ENCODE results near the gene IQCE. TPM values are rescaled to one million over a fixed set of nuclear protein-coding genes. Genes with fewer than 3 reads are reported as not detected.

The IQCE gene
- total RNA-seq, 1 experiment from 2014 or later, result 0.93 TPM

DNA sequence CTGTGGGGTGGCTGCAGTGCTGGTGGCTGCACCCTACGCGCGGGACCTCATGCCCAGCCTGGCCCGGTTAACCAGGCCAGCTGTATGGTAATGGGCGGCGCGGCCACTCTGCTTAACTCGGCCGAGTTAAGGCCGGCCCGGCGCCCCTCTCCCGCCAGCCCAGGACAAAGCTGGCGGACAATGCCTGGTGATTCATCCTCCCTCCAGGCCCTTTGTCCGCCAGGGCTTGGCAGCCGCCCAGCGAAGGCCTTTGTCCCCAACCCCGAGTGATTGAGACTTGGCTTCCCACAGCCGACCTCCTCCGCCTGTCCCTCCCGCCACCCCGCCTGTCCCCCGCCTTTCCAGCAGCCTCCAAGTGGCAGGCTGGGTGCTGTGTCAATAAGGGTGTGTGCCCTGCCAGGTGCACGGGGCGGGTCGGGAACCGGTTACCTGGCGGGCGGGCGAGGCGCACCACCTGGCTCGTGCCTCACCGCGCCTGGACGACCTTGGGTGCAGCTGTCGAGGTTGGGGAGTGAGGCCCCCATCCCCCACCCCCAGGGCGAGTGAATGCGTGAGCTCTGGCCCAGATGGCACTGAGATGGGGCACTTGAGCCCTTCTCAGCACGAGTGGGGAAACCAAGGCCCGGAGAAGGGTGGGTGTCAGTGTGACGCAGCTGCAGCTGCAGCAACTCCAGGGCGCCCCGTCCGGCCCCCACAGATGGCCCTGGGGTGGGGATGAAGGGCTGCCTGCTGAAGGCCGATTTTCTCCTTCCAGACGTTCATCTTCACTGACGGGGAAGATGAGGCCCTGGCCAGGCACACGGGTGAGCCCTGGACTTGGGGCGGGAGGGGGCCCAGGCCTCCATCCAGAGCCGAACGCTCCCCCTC is 34.6 kb upstream of the IQCE start:
- H3K4me3 ChIP-seq (ENCODE audit: low read length), result no peak overlapping the region
- H3K9me3 ChIP-seq (ENCODE audit: low read length), result no peaks in the 10 kb centered on the region
- H3K27me3 ChIP-seq (ENCODE audit: low read length), result no peaks in the 10 kb centered on the region
- H3K9me2 ChIP-seq (replicated peaks; ENCODE audit: insufficient read depth, low read length), result no peaks in the 10 kb centered on the region
- H3K4me2 ChIP-seq (ENCODE audit: low read depth, low read length, poor library complexity, severe bottlenecking), result no peak overlapping the region
- no peaks in the 10 kb centered on the region; the same call in 1 of the 2 replicates for H4K20me1 ChIP-seq (ENCODE audit: insufficient read depth, low read depth, low read length)
- H3K4me1 ChIP-seq (ENCODE audit: low read length), result peaks cover 13% of the 10 kb centered on the region
- no peak overlapping the region for H3K27ac ChIP-seq (ENCODE audit: low read length)
- H3K79me2 ChIP-seq (ENCODE audit: low read length), result no peaks in the 10 kb centered on the region
- H2AFZ ChIP-seq (ENCODE audit: low read length), result no peak overlapping the region
- no peaks in the 10 kb centered on the region for H3K36me3 ChIP-seq (ENCODE audit: insufficient read depth, low read length)
- H3K9ac ChIP-seq (ENCODE audit: low read length), result no peak overlapping the region
- no peak for DNase-seq

GRCh38 chr7:2524808-2525657 is 33.7 kb upstream of the IQCE start:
- Histone ChIP-seq H4K20me1 (ENCODE audit: insufficient read depth, low read depth, low read length) (no peaks in the 10 kb centered on the region; the same call in 1 of the 2 replicates), H3K4me1 (ENCODE audit: low read length) (peaks cover 14% of the 10 kb centered on the region), H3K4me3 (ENCODE audit: low read length) (no peak overlapping the region), H3K9me2 (replicated peaks; ENCODE audit: insufficient read depth, low read length) (no peaks in the 10 kb centered on the region), H3K27me3 (ENCODE audit: low read length) (no peaks in the 10 kb centered on the region), H3K9me3 (ENCODE audit: low read length) (no peaks in the 10 kb centered on the region), H3K36me3 (ENCODE audit: insufficient read depth, low read length) (no peaks in the 10 kb centered on the region), H3K4me2 (ENCODE audit: low read depth, low read length, poor library complexity, severe bottlenecking) (no peak overlapping the region), H2AFZ (ENCODE audit: low read length) (no peak overlapping the region), H3K27ac (ENCODE audit: low read length) (no peak overlapping the region), H3K79me2 (ENCODE audit: low read length) (no peaks in the 10 kb centered on the region), H3K9ac (ENCODE audit: low read length) (no peak overlapping the region)
- DNase-seq, result no peak

GRCh38 chr7:2525658-2526630 is 32.8 kb upstream of the IQCE start:
- Histone ChIP-seq H3K4me1 (ENCODE audit: low read length) (peaks cover 10% of the 10 kb centered on the region), H3K79me2 (ENCODE audit: low read length) (no peaks in the 10 kb centered on the region)

DNA sequence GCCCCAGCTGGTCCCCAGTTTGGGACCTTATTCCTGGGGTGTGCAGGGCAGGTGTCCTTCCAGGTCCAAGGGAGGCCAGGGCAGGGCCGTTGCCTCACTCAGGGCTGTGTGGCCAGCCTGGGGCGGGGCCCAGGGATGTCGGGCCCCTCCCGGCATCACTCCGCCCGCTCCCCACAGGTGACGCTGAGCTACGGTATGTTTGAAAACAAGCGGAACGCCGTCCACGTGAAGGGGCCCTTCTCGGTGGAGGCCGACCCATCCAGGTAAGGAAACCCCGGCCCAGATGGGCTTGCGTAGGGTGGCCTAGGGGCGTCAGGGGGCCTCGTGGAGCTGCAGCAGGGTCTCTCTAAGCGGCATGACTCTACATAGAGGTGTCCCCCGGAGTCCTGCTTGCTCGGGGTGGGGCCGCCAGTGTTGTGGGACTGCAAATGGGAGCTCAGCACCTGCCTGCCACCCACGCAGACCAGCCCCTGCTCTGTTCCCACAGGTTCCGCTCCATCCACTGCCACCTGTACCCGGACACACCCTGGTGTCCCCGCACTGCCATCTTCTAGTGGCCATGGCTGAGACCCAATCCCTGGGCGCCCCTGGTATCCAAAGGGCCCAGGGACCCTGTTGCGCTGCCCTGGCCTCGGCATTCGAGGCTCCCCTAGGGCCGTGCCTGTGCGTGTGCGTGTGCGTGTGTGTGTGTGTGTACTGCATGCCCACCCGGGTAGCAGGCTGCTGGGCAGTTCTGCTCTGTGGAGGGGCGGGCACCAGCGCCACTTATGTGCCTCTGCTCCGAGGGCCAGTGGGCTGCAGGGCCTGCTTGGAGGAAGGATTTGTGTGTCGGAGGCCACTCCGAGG is 31.9 kb upstream of the IQCE start:
- Histone ChIP-seq H3K4me2 (ENCODE audit: low read depth, low read length, poor library complexity, severe bottlenecking) (no peak overlapping the region), H3K9me3 (ENCODE audit: low read length) (no peaks in the 10 kb centered on the region), H3K36me3 (ENCODE audit: insufficient read depth, low read length) (no peaks in the 10 kb centered on the region), H3K4me3 (ENCODE audit: low read length) (no peak overlapping the region), H4K20me1 (ENCODE audit: insufficient read depth, low read depth, low read length) (no peaks in the 10 kb centered on the region; the same call in 1 of the 2 replicates), H3K27ac (ENCODE audit: low read length) (no peak overlapping the region), H3K27me3 (ENCODE audit: low read length) (no peaks in the 10 kb centered on the region), H3K9ac (ENCODE audit: low read length) (no peak overlapping the region), H2AFZ (ENCODE audit: low read length) (no peak overlapping the region), H3K9me2 (replicated peaks; ENCODE audit: insufficient read depth, low read length) (no peaks in the 10 kb centered on the region), H3K79me2 (ENCODE audit: low read length) (no peaks in the 10 kb centered on the region), H3K4me1 (ENCODE audit: low read length) (peaks cover 10% of the 10 kb centered on the region)
- DNase-seq, result no peak

More at GRCh38 chr7:2525658-2526630, 32.8 kb upstream of the IQCE start:
- Histone ChIP-seq H2AFZ (ENCODE audit: low read length) (no peak overlapping the region), H3K9ac (ENCODE audit: low read length) (no peak overlapping the region), H3K27me3 (ENCODE audit: low read length) (no peaks in the 10 kb centered on the region), H3K4me2 (ENCODE audit: low read depth, low read length, poor library complexity, severe bottlenecking) (no peak overlapping the region), H3K4me3 (ENCODE audit: low read length) (no peak overlapping the region), H3K36me3 (ENCODE audit: insufficient read depth, low read length) (no peaks in the 10 kb centered on the region), H3K27ac (ENCODE audit: low read length) (no peak overlapping the region), H3K9me3 (ENCODE audit: low read length) (no peaks in the 10 kb centered on the region), H4K20me1 (ENCODE audit: insufficient read depth, low read depth, low read length) (no peaks in the 10 kb centered on the region; the same call in 1 of the 2 replicates), H3K9me2 (replicated peaks; ENCODE audit: insufficient read depth, low read length) (no peaks in the 10 kb centered on the region)
- DNase-seq, result no peak

DNA sequence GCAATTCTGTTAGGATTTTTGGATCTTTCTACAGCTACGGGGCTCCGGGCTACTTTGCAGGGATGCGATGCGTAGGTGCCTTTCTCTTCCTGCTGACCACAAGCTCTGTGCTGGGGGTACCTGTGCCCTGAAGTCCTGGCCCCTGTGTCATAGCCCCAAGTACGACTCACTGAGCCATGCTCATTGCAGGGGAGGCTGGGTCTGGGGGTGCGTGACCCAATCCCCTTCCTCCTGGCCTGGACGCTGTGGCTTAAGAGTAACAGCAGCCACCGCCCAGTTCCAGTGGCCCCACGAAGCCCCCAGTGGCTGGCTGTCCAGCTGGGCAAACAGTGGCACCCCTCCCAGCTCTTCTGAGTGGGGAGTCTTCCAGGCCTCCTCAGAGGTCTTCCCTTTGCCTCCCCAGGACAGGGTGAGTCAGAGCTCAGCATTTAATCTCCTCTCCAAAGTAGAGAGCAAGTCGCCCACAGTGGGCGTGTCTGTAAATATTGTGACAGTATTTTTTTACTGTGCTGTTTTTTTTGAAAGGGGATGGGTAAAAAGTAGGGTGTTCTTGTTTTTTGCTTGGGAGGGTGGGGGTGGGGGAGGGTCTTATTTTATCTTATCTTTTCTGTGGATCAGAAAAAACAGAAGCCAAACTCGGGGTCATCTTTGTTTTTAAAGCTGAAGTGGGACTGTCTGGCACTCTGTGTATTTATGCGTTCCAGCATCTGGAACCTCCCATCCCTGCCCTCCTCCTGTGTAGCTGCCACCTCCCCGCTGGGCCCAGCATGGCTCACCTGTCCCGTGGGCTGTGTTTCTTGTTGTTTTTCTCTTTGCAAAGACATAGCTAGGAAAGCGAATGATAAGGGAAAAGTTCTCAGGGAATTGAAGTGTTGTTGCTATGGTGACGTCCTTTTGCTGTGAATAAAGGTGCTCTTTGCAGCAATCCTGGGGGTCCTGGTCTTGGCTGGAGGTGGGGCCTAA is 31.0 kb upstream of the IQCE start:
- Histone ChIP-seq H3K9me3 (ENCODE audit: low read length) (no peaks in the 10 kb centered on the region), H3K9me2 (replicated peaks; ENCODE audit: insufficient read depth, low read length) (no peaks in the 10 kb centered on the region), H3K27ac (ENCODE audit: low read length) (no peak overlapping the region), H3K9ac (ENCODE audit: low read length) (no peak overlapping the region), H2AFZ (ENCODE audit: low read length) (no peak overlapping the region), H3K36me3 (ENCODE audit: insufficient read depth, low read length) (no peaks in the 10 kb centered on the region), H3K4me1 (ENCODE audit: low read length) (peaks cover 10% of the 10 kb centered on the region), H3K4me2 (ENCODE audit: low read depth, low read length, poor library complexity, severe bottlenecking) (no peak overlapping the region), H3K4me3 (ENCODE audit: low read length) (no peak overlapping the region), H3K27me3 (ENCODE audit: low read length) (no peaks in the 10 kb centered on the region), H3K79me2 (ENCODE audit: low read length) (no peaks in the 10 kb centered on the region), H4K20me1 (ENCODE audit: insufficient read depth, low read depth, low read length) (no peaks in the 10 kb centered on the region)
- DNase-seq, result no peak

DNA sequence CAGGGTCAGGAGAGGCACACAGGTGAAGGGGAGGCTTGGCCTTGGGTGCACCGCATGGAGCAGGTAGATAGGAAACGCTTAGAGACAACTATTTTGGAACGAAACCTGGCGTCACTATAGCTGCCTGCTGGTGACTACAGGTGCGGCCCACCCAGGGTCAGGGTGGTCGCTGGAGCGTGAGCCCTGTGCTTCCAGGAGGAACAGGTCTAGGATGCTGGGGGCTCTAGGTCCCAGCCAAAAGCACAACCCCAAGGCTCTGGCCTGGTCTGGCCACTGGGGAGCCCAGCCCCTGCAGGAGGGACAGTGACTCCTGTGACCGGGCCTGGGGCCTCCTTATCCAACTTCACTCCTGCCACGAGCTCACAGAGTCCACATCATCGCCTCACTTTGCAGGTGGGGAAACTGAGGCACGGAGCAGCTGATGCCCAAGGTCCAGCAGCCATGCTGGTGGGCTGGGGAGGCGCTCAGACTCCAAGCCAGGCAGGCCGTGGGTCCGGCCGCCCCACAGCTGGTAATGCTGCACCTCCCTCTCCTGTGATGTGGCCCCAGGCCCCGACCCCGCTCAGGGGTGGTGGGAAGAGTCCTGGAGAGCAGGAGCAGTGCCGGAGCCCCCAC is 30.2 kb upstream of the IQCE start:
- H3K79me2 ChIP-seq (ENCODE audit: low read length), result no peaks in the 10 kb centered on the region
- H3K36me3 ChIP-seq (ENCODE audit: insufficient read depth, low read length), result no peaks in the 10 kb centered on the region
- H3K4me1 ChIP-seq (ENCODE audit: low read length), result peaks cover 10% of the 10 kb centered on the region
- H2AFZ ChIP-seq (ENCODE audit: low read length), result no peak overlapping the region
- H3K4me3 ChIP-seq (ENCODE audit: low read length), result no peak overlapping the region
- no peaks in the 10 kb centered on the region for H3K27me3 ChIP-seq (ENCODE audit: low read length)
- no peaks in the 10 kb centered on the region for H3K9me3 ChIP-seq (ENCODE audit: low read length)
- no peak overlapping the region for H3K4me2 ChIP-seq (ENCODE audit: low read depth, low read length, poor library complexity, severe bottlenecking)
- no peak for DNase-seq
- no peak overlapping the region for H3K27ac ChIP-seq (ENCODE audit: low read length)
- no peaks in the 10 kb centered on the region for H4K20me1 ChIP-seq (ENCODE audit: insufficient read depth, low read depth, low read length)
- no peak overlapping the region for H3K9ac ChIP-seq (ENCODE audit: low read length)
- H3K9me2 ChIP-seq (replicated peaks; ENCODE audit: insufficient read depth, low read length), result no peaks in the 10 kb centered on the region
